Fibroblast of the aortic adventitia (primary cell): ENCODE data around the gene TCEAL4. TPM values are rescaled to one million over a fixed set of nuclear protein-coding genes. Genes with fewer than 3 reads are reported as not detected.
"Not testable (repeated sequence)": the region's sequence is repeated elsewhere in the genome, so short reads cannot be mapped to it uniquely, and the experiment has no call there.

ENCODE experiments used
- DNase-seq: peaks from one replicate; pipeline ENCODE4 v3.0.0-alpha.2; 2010; ENCODE audit warnings: low read depth
- H3K4me3 ChIP-seq: 2 replicates; pipeline ENCODE4 v1.5.1; 2011; ENCODE audit warnings: low read depth, mild to moderate bottlenecking, control low read depth, low read length, moderate library complexity
- total RNA-seq: library from RNA; depleted of rRNA; stranded (reverse); fragments of >200 nt; gene quantifications from 2 replicates; pipeline ENCODE4 v1.2.3, GENCODE V29; 2012; ENCODE audit warnings: low replicate concordance
- TF ChIP-seq, protein P1 (sequence below): IDR thresholded peaks from 2 replicates; pipeline ENCODE4 v1.5.1; 2011; ENCODE audit warnings: mild to moderate bottlenecking, low read length, control low read depth, inconsistent platforms; ENCODE audit not compliant: insufficient read depth

TCEAL4 gene
- total RNA-seq, 1 donor, result 47.1 TPM

- H3K4me3 ChIP-seq, result peak overlapping the region; percentile 77
- peak; percentile 10 for DNase-seq
- TF ChIP-seq, protein P1, sequence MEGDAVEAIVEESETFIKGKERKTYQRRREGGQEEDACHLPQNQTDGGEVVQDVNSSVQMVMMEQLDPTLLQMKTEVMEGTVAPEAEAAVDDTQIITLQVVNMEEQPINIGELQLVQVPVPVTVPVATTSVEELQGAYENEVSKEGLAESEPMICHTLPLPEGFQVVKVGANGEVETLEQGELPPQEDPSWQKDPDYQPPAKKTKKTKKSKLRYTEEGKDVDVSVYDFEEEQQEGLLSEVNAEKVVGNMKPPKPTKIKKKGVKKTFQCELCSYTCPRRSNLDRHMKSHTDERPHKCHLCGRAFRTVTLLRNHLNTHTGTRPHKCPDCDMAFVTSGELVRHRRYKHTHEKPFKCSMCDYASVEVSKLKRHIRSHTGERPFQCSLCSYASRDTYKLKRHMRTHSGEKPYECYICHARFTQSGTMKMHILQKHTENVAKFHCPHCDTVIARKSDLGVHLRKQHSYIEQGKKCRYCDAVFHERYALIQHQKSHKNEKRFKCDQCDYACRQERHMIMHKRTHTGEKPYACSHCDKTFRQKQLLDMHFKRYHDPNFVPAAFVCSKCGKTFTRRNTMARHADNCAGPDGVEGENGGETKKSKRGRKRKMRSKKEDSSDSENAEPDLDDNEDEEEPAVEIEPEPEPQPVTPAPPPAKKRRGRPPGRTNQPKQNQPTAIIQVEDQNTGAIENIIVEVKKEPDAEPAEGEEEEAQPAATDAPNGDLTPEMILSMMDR, result no peak
Observed at GRCh38 chrX:103586314-103586646, 965 bp downstream of the TCEAL4 start.

GRCh38 chrX:103586659-103587058 lies 1.3 kb downstream of the TCEAL4 start:
- peak overlapping the region; percentile 77 for H3K4me3 ChIP-seq
- DNase-seq, result no peak
- TF ChIP-seq, protein P1, result no peak

- H3K4me3 ChIP-seq, DNase-seq: not testable (repeated sequence)
Observed at GRCh38 chrX:103592295-103592694, 7.0 kb downstream of the TCEAL4 start.

- not testable (repeated sequence) for H3K4me3 ChIP-seq, DNase-seq
Observed at GRCh38 chrX:103595202-103595601, 9.9 kb downstream of the TCEAL4 start.

DNA sequence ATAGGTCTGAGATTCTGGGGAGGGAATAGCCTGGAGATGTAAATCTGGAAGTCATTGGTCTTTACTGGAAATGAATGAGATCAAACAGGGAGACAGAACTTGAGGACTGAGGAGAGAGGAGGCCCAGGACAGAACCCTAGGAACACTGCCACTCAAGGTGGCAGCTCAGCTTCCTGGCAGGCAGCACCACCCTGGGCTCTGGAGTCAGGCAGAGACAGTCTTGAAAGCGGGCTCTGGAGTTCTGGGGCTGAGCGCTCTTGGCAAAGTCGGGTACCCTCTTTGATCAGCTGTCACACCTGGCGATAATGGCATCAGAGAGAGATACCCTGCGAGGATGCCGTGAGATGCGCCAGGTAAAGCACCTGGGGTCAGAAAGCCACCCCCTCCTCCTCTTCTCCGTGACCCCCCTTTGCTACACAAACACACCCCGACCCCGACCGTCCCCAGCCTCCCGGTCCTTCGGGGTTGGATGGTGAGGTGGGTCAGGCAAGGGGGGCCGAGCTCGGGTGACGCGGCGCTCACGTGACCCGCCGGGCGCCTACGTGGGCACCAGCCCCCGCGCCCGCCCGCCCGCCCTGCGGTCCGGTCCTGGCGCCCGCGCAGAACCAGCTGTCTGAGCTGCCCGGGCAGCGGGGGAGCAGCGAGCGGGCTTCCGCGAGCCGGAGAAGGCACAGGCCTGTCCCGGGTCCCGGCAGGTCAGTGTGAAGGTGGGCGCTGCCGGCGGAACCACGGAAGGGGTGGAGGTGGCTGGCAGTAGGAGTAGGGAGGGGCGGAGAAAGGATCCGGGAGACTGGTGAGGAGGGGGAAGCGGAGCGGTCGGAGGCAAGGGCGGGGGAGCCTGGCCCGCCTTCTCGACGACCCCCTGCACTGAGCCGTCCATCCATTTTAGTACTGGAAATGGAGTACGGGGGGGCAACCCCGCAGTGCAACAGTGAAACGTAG lies 22.3 kb downstream of the TCEAL4 start, which contains the start of gene TCEAL3:
TSS of gene TCEAL3 (plus strand) at position 600 of the 942 bp plus-strand sequence. CDS start 1,102 bp downstream, outside the sequence.
- DNase-seq, result peak; percentile 34
- H3K4me3 ChIP-seq, result peak within 1 kb of the TSS; percentile 71
- TF ChIP-seq, protein P1, result no peak

- peak overlapping the region; percentile 71 for H3K4me3 ChIP-seq
- TF ChIP-seq, protein P1, result no peak
- no peak for DNase-seq
Observed at GRCh38 chrX:103608306-103608963, 23.1 kb downstream of the TCEAL4 start.

DNA sequence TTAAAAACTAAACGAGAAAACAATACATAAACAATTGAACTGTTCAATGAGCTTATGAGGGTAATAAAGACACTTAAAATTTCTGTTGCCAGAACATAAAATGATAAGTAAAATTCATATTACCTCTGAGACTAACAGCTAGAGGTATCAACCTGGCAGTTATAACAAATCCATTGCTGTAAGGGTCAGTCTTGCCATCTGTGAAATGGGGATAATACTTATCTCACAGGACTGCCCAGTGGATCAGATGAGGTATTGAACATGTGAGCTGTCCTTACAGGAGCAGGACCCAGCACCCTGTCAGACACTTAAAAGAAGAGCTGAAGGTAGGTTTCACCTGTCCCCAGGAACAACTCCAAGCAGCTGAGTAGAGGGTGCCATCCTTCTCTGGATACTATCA lies 25.0 kb downstream of the TCEAL4 start:
- no peak overlapping the region for H3K4me3 ChIP-seq
- TF ChIP-seq, protein P1, result no peak
- no peak for DNase-seq
